Effector memory CD8-positive, alpha-beta T cell (primary cell): ENCODE data around the gene VARS1.

ENCODE experiments used
- ATAC-seq: fragments of 150-1000 bp; cut with Tn5 transposase; replicated peaks from 2 replicates; pipeline ENCODE4 v1.10.0; 2021; ENCODE audit warnings: mild to moderate bottlenecking, moderate library complexity
- DNase-seq, 3 experiments: peaks; one replicate each; pipeline ENCODE4 v3.0.0; 2021
- H3K27ac Mint-ChIP-seq, 2 donors: one replicate each; pipeline ENCODE4 v1.8.0; 2022; ENCODE audit warnings: mild to moderate bottlenecking in 2 of 2, mixed read lengths in 2 of 2, moderate library complexity in 2 of 2
- H3K27me3 Mint-ChIP-seq, 2 donors: one replicate each; pipeline ENCODE4 v1.8.0; 2022; ENCODE audit warnings: mixed read lengths in 2 of 2
- H3K36me3 Mint-ChIP-seq: one replicate; pipeline ENCODE4 v1.8.0; 2022; ENCODE audit warnings: mild to moderate bottlenecking, moderate library complexity, mixed read lengths; ENCODE audit not compliant: insufficient read depth
- H3K4me1 Mint-ChIP-seq, 2 donors: one replicate each; pipeline ENCODE4 v1.8.0; 2022; ENCODE audit warnings: low read depth in 2 of 2, mixed read lengths in 2 of 2
- H3K4me3 Mint-ChIP-seq, 2 donors: one replicate each; pipeline ENCODE4 v1.8.0; 2022; ENCODE audit warnings: mild to moderate bottlenecking in 2 of 2, mixed read lengths in 2 of 2, moderate library complexity in 2 of 2
- H3K9me3 Mint-ChIP-seq, 2 donors: one replicate each; pipeline ENCODE4 v1.8.0; 2022; ENCODE audit warnings: mixed read lengths in 2 of 2

Gene VARS1

GRCh38 chr6:31767096-31767645 lies 28.4 kb downstream of the VARS1 start:
- Mint-ChIP-seq H3K36me3 (peaks cover 5% of the 10 kb centered on the region), H3K27ac (no peak overlapping the region), H3K27me3 (no peaks in the 10 kb centered on the region), H3K4me1 (peaks cover 12 to 20% of the 10 kb centered on the region in 2 donors), H3K9me3 (no peaks in the 10 kb centered on the region), H3K4me3 (no peak overlapping the region)
- DNase-seq (no peak), ATAC-seq (no peak)

- H3K27me3 Mint-ChIP-seq, result no peaks in the 10 kb centered on the region
- no peaks in the 10 kb centered on the region for H3K9me3 Mint-ChIP-seq
- no peak for DNase-seq
- no peak overlapping the region for H3K4me3 Mint-ChIP-seq
- ATAC-seq, result no peak
- no peak overlapping the region for H3K27ac Mint-ChIP-seq
- H3K4me1 Mint-ChIP-seq, result peaks cover 7 to 15% of the 10 kb centered on the region in 2 donors
- H3K36me3 Mint-ChIP-seq, result peaks cover 6% of the 10 kb centered on the region
Observed at GRCh38 chr6:31765910-31766794, 29.4 kb downstream of the VARS1 start.

GRCh38 chr6:31765559-31765909 lies 30.0 kb downstream of the VARS1 start:
- H3K36me3 Mint-ChIP-seq, result peaks cover 6% of the 10 kb centered on the region
- no peaks in the 10 kb centered on the region for H3K27me3 Mint-ChIP-seq
- DNase-seq (no peak), ATAC-seq (no peak)
- no peaks in the 10 kb centered on the region for H3K9me3 Mint-ChIP-seq
- no peak overlapping the region for H3K4me3 Mint-ChIP-seq
- peak overlapping the region in 1 of 2 donors; percentile 35 for H3K27ac Mint-ChIP-seq
- H3K4me1 Mint-ChIP-seq, result peaks cover 6 to 13% of the 10 kb centered on the region in 2 donors

GRCh38 chr6:31764198-31764597 lies 31.4 kb downstream of the VARS1 start:
- no peak for DNase-seq
- H3K27ac Mint-ChIP-seq, result peak overlapping the region in 1 of 2 donors; percentile 31
- H3K4me3 Mint-ChIP-seq, result no peak overlapping the region
- H3K36me3 Mint-ChIP-seq, result peaks cover 4% of the 10 kb centered on the region
- peaks cover 0 to 7% of the 10 kb centered on the region in 2 donors for H3K4me1 Mint-ChIP-seq
- ATAC-seq, result no peak
- H3K9me3 Mint-ChIP-seq, result no peaks in the 10 kb centered on the region
- H3K27me3 Mint-ChIP-seq, result no peaks in the 10 kb centered on the region

- Mint-ChIP-seq H3K4me3 (no peak overlapping the region), H3K4me1 (peaks cover 0 to 7% of the 10 kb centered on the region in 2 donors), H3K9me3 (no peaks in the 10 kb centered on the region), H3K27ac (peak overlapping the region; percentile 31 to 83), H3K27me3 (no peaks in the 10 kb centered on the region), H3K36me3 (peaks cover 4% of the 10 kb centered on the region)
- DNase-seq (no peak), ATAC-seq (no peak)
Observed at GRCh38 chr6:31763619-31763940, 32.0 kb downstream of the VARS1 start.

GRCh38 chr6:31762878-31763618 lies 32.5 kb downstream of the VARS1 start:
- H3K36me3 Mint-ChIP-seq, result peaks cover 4% of the 10 kb centered on the region
- no peak for DNase-seq
- peaks cover 0 to 7% of the 10 kb centered on the region in 2 donors for H3K4me1 Mint-ChIP-seq
- peak overlapping the region; percentile 31 to 83 for H3K27ac Mint-ChIP-seq
- no peaks in the 10 kb centered on the region for H3K27me3 Mint-ChIP-seq
- H3K9me3 Mint-ChIP-seq, result no peaks in the 10 kb centered on the region
- ATAC-seq, result no peak
- no peak overlapping the region for H3K4me3 Mint-ChIP-seq

- H3K4me1 Mint-ChIP-seq, result peaks cover 0 to 7% of the 10 kb centered on the region in 2 donors
- DNase-seq (no peak), ATAC-seq (no peak)
- H3K9me3 Mint-ChIP-seq, result no peaks in the 10 kb centered on the region
- H3K4me3 Mint-ChIP-seq, result no peak within 1 kb of the TSS
- H3K27me3 Mint-ChIP-seq, result no peaks in the 10 kb centered on the region
- peaks cover 4% of the 10 kb centered on the region for H3K36me3 Mint-ChIP-seq
- peak within 1 kb of the TSS; percentile 59 to 83 for H3K27ac Mint-ChIP-seq
Observed at GRCh38 chr6:31762356-31762755, 33.2 kb downstream of the VARS1 start, which contains the start of gene SAPCD1. TSS of gene SAPCD1 (plus strand) at chr6:31762656. CDS start at chr6:31763055, 399 bp downstream.

GRCh38 chr6:31761343-31761742 lies 34.2 kb downstream of the VARS1 start:
- Mint-ChIP-seq H3K4me1 (peaks cover 0 to 7% of the 10 kb centered on the region in 2 donors), H3K9me3 (no peaks in the 10 kb centered on the region), H3K36me3 (peaks cover 4% of the 10 kb centered on the region), H3K27ac (peak overlapping the region in 1 of 2 donors; percentile 59), H3K4me3 (no peak overlapping the region), H3K27me3 (no peaks in the 10 kb centered on the region)
- DNase-seq (no peak), ATAC-seq (no peak)

GRCh38 chr6:31760790-31761189 lies 34.8 kb downstream of the VARS1 start:
- H3K9me3 Mint-ChIP-seq, result no peaks in the 10 kb centered on the region
- no peak overlapping the region for H3K27ac Mint-ChIP-seq
- peaks cover 4% of the 10 kb centered on the region for H3K36me3 Mint-ChIP-seq
- H3K4me3 Mint-ChIP-seq, result no peak overlapping the region
- no peak for ATAC-seq
- no peak for DNase-seq
- peaks cover 0 to 8% of the 10 kb centered on the region in 2 donors for H3K4me1 Mint-ChIP-seq
- no peaks in the 10 kb centered on the region for H3K27me3 Mint-ChIP-seq

- Mint-ChIP-seq H3K4me3 (no peak overlapping the region), H3K36me3 (peaks cover 4% of the 10 kb centered on the region), H3K4me1 (peaks cover 0 to 4% of the 10 kb centered on the region in 2 donors), H3K27ac (no peak overlapping the region), H3K27me3 (no peaks in the 10 kb centered on the region), H3K9me3 (no peaks in the 10 kb centered on the region)
- DNase-seq, result no peak
- no peak for ATAC-seq
Observed at GRCh38 chr6:31758281-31758680, 37.3 kb downstream of the VARS1 start.

- H3K4me1 Mint-ChIP-seq, result peaks cover 0 to 4% of the 10 kb centered on the region in 2 donors
- H3K9me3 Mint-ChIP-seq, result no peaks in the 10 kb centered on the region
- no peak overlapping the region for H3K27ac Mint-ChIP-seq
- DNase-seq, result no peak
- H3K4me3 Mint-ChIP-seq, result no peak overlapping the region
- H3K27me3 Mint-ChIP-seq, result no peaks in the 10 kb centered on the region
- ATAC-seq, result no peak
- peaks cover 3% of the 10 kb centered on the region for H3K36me3 Mint-ChIP-seq
Observed at GRCh38 chr6:31752739-31753319, 42.7 kb downstream of the VARS1 start.

- Mint-ChIP-seq H3K36me3 (peaks cover 3% of the 10 kb centered on the region), H3K9me3 (no peaks in the 10 kb centered on the region), H3K27ac (no peak overlapping the region), H3K27me3 (no peaks in the 10 kb centered on the region), H3K4me1 (peaks cover 0 to under 1% of the 10 kb centered on the region in 2 donors), H3K4me3 (no peak overlapping the region)
- no peak for ATAC-seq
- no peak for DNase-seq
Observed at GRCh38 chr6:31750411-31751022, 45.0 kb downstream of the VARS1 start.
